HG03175 (cell line): ENCODE data around the gene CSRNP2.
A peak's percentile ranks its signal among the peaks of the same experiment; 100 is the strongest.
"Not testable (repeated sequence)": the region's sequence is repeated elsewhere in the genome, so short reads cannot be mapped to it uniquely, and the experiment has no call there.

Experiments used
- ATAC-seq: cut with Tn5 transposase; IDR thresholded peaks from one replicate; pipeline ENCODE4 v1.9.1; 2021; ENCODE audit warnings: mild to moderate bottlenecking, moderate library complexity; ENCODE audit not compliant: unreplicated experiment

CSRNP2 gene

DNA sequence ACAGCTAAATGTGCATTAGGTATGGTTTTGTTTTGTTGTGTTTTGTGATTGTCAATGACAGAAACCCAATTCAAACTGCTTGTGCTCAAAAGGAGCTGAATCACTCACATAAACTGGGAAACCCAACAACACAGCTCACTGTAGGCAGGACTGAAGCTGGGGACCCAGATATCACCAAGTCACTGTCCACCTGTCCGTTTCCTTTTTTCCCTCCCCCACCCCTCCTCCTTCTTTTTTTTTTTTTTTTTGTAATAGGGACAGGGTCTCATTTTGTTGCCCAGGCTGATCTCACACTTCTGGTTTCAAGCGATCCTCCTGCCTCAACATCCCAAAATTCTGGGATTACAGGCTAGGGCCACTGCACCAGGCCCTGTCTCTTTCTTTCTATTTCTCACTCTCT, 50.3 kb downstream of the CSRNP2 start:
- ATAC-seq = no peak

DNA sequence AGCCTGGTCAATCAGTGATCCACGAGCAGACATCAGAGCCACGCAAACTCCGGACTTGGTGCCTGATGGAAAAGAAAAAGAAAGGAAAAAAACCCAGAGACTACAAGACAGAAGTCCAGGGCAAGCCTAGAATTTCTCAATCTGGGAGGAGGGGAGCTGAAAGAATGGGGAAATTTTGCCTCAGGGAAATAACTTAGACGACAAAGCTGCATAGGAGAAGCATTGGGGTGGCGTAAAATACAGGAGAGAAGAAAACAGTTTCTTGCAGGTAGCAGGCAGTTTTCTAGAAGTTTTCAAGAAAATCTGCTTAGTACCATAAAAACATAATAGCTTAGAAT, 54.6 kb downstream of the CSRNP2 start:
- ATAC-seq = no peak

DNA sequence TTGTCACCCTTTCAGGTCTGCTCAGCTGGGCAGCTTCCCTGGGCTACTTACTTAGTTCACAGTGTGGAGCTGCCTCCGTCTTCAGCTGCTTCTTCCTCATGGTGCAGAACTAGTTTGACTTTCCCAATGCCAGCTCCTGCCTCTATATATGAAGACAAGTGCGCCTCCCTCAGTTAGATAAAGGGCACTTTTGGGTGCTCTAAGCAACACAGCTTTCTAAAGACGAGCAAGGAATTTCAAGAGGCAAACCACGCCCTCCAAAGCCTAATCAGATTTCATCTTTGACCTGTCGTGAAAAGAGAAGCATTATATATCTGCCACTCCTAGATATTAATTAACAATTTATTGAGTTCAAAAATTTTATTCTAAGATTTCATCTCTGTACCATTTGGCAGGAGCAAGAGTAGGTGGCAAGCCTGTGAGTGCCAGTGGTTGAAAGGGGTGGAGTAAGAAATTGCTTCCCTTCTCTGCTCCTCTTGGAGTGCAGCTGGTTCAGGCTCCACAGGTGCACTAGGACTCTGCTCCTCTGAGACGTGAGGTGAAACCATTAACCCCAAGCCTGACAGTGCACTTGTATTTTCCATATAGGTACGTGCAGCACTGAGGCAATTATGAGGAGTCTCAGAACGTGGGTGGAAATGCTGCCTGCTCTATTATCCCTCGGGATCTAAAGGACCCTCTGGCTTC, 55.1 kb downstream of the CSRNP2 start:
- ATAC-seq = no peak

DNA sequence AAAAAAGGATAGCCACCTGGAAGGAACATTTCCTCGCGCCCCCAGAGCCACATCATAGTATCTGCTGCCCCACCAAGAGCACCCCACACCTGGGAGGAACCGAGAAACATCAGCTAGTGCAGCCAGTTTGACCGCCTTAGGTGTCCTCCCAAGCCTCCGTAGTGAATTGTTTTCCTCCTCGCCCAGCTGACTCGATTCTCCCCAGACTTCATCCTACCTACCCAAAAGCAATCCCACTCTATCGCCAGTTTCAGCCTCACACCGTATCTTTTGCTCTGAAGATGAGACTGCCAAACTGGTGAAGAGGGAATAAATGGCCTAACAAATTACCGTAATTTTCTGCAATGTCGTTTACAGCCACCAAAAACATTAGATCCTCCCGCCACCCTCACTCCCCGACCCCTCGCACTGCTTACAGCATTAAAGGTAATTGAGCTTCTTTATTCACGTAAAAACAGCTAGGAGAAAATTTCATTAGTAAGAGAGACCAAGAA, 56.0 kb downstream of the CSRNP2 start:
- no peak for ATAC-seq

DNA sequence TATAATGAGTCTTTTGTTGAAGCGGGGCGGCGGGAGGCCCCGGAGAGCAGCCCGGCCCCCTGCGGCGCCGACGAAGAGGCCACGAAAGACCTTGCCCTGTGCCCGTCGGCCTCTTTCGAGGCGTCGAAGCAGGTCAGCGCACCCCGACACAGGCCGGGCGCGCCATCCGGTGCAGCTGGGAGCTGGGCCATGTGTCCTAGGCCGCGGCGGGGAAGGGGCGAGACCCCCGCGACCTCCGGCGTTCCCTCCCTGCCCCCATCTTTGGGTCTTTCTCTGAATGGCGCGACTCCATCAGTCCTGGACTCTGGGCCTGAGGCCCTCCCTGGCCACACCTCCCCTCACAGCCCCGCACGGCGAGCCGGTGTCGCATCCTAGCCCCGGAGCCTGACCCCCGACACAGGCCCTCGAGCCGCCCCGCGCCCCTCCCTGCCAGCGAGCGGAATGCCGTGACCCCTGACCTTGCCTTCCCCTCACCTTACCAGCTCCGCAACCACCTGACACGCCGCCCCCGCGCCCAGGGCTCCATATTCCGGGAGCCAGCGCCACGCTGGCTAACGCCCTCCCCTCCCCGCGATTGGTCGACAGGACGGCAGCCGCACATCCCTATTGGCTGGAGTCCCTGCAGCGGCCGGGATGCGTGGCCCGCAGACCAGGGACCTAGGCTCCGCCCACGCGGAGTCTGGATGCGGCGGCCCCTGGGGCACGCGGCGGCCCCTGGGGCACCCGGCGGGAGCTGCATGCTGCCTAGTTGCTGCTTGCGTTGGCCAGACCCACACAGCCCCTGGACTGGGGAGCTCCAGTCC, 57.4 kb downstream of the CSRNP2 start, which contains the start of gene SLC11A2:
Gene SLC11A2 (minus strand): TSS at position 549 of the 803 bp plus-strand sequence. CDS start 15,656 bp downstream, outside the sequence.
- ATAC-seq = peak; percentile 87

DNA sequence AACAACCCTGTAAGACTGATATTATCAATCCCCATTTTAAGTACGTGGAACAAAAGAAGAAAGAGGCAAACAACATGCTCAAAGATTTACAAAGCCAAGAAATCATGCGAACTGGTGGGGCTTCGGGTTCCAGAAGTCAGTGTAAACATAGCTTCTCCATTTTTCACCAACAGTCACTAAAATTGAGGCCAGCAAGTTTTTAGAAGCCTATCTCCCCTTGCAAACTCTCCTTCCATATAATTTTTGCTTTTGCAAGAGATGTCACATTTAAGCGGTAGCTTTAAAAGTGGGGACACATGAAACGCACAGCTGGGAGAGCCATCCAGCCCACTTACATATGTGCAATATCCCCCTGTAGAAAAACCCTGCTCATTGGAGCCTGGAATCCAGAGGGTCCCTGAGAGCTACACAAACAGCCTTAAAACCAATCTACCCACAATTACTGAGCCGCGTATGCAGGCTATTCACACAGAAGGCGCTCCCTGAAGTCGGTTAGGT, 58.0 kb downstream of the CSRNP2 start:
- ATAC-seq = peak; percentile 11

DNA sequence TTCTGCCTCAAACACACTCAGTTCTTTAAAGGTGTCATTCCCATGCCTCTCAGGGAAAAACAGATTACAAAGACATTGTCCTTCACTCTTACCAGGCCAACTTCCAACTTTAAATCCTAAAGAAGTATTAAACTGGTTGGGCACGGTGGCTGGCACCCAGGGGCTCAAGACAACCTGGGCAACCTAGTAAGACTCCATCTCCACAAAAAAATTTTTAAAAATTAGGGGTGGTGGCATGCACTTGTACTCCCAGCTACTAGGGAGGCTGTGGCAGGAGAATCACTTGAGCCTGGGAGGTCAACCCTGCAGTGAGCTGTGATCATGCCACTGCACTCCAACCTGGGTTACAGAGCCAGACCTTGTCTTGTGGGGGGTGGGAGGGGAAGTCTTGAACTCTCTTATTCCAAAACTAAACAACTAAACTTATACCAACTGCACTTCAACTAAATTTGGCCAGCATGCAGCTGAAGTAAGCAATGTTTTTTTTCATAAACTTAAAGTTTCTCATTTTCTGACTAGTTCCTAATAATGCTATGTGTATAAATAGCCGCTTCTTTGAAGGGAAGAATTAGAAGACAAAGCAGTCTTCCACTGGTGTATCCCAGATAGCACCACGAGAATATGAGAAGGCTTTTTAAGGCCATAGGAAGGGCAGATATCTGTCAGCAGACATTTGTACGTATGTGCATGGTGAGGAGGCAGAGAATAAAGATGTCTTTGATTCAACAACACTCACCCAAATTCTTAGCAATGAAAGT, 59.6 kb downstream of the CSRNP2 start:
- no peak for ATAC-seq

DNA sequence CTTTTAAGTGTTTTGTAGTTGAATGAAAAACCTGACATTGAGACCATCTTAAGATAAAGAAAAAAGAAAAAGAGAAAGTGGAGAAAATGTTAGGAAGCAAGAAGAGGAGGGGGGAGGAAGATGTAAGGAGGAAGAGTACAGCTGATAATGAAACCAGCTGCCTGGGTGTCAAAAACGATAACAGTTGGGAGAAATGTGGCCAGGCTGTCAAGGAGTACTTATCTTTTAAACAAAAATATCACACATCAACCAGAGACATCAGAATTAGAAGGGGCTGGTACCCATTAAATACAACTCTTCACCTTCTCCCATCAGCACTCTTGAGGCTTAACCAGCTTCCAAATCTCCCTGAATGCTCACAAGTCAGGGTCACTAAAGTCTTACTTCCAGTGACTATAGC, 61.7 kb downstream of the CSRNP2 start:
- ATAC-seq = no peak

DNA sequence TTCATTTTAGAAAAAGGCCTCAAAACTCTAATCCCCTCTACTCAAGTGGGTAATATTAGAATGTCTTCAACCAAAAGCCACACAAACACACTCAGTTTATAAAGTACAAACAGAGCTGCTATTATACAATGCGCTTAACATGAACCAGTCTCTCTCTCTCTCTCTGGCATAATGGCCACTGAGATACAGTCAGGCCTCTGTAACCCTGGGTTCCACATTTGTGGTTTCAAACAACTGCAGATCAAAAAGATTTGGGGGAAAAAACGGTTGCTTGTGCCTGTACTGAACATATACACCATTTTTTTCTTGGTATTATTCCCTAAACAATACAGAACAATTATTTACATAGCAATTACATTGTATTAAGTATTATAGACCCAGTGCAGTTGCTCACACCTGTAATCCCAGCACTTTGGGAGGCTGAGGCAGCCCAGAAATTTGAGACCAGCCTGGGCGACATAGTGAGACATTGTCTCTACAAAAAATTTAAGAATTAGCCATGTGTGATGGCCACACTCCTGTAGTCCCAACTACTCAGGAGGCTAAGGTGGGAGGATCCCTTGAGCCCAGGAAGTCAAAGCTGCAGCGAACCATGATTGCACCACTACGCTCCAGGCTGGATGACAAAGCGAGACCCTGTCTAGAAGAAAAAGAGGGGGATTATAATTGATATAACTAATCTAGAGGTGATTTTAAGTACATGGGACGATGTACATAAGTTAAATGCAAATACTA, 62.8 kb downstream of the CSRNP2 start:
- no peak for ATAC-seq

DNA sequence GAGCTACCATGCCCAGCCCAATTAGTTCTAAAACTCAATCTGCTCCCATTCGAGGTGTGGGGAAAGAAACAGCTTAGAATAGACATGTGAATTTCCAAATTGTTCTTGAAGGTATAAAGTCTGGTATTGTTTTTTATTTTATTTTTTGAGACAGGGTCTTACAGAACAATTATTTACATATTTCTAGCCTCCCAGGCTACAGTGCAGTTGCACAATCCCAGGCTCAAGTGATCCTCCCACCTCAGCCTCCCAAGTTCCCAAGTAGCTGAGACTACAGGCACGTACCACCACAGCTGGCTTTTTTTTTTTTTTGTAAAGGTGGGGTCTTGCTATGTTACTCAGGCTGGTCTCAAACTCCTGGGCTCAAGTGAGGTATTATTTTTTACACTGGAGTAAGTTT, 63.5 kb downstream of the CSRNP2 start:
- no peak for ATAC-seq

DNA sequence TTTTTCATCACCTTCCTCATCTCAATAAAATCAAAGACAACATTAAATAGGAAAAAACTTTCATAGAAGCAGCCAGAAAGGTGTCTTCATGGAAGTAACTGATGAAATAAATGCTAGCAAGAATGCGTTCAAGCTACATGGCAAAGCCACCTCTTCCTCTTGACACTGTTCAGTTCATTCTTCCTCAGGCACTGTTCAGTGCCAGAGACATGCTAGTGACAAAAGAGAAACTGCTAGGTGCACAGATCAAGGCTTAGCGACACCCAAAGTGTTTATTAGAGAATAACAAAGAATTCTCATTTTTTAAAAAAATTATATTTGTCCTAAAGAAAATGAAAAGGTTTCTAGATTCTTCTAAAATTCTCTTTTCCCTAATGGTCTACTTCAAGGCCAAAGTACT, 64.4 kb downstream of the CSRNP2 start:
- no peak for ATAC-seq

DNA sequence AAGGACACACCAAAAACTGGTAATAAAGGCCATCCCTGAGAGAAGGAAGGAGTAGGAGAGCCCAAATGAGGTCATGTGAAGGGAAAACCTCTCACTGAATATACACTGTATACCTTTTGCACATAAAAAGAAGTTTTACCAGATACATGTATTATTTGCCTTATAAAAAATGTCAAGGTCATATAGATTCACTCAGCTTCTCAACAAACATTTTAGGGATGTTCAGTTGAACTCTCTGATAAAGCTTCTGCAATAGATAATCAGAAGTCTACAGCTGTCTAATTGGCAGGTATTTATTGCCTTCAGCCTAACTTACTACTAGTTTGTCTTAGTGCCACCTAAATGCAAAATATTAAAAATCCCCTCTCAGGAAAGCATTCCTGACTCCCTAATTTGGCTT, 65.9 kb downstream of the CSRNP2 start:
- ATAC-seq = no peak

DNA sequence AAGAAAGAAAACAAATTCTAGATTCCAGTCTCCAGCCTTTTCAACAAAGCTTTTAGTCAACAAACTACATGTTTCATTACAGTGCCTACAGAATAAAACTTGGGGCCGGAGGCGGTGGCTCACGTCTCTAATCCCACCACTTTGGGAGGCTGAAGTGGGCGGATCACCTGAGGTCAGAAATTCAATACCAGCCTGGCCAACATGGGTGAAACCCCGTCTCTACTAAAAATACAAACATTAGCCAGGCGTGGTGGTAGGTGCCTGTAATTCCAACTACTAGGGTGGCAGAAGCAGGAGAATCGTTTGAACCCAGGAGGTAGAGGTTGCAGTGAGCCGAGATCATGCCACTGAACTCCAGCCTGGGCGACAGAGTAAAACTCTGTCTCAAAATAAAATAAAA, 68.9 kb downstream of the CSRNP2 start:
- ATAC-seq = not testable (repeated sequence)

DNA sequence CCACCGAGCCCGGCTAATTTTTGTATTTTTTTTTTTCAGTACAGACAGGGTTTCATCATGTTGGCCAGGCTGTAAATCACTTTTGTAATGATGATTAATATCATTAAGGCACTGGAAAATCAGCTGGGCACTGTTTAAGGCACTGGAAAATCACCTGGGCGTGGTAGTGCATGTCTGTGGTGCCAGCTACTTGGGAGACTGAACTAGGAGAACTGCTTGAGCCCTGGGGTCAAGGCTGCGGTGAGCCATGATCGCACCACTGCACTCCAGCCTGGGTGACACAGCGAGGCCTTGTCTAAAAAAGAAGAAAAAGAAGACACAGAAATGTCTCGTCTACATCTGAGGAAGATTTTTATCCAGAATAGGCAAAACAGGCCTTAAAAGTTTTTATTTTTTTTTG, 70.0 kb downstream of the CSRNP2 start:
- ATAC-seq = no peak

DNA sequence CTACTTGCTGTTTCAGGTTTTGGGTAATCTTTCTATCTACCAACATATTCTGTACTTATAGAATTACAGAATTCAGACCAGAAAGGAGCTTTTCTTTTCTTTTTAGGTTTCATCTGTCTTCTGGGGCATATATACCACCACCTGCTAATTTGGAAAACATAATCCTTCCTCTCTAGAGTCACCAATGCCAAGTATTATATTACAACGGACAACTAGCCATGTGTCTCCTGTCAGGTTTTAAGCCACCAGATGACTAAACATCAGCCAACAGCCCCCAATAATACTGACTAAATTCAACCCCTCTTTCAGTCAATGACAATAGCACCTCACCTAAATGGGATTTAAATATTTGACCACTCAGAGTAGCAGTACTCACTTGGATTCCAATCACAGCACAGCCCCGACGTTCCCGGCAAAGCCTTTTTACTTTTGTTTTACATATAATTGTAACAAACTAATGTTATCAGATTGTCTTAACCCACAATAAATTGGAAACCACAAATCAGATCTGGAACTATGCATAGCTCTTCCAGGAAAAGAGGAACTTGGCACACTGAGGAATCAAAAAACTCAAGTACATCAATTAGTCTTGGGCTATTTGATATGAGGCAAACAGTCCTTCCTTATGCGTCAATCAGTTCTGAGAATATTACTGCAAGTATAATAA, 70.7 kb downstream of the CSRNP2 start:
- ATAC-seq = no peak

DNA sequence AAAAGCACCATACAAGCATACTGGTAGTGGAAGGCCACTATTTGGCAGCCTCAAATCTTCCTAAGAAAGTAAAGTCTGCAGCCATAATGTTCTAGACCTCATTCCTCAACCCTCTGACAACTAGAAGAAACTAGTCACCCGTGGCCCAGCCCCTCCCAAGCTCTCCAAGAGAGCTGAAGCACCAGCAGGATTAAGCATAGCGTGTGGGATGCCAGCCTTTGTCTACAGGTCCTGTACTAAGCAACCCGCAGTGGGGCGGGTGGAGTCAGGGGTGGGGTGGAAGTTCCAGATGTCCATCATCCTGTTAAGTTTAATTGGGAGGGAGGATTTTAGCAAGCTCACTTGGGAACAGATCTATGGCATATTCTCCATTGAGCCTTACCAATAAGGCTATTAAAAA, 71.4 kb downstream of the CSRNP2 start:
- ATAC-seq = no peak
